GM21619 (cell line): ENCODE results near the gene CAB39L.

Experiments used
- ATAC-seq: cut with Tn5 transposase; IDR thresholded peaks from one replicate; pipeline ENCODE4 v1.9.1; 2021; ENCODE audit not compliant: unreplicated experiment

Gene CAB39L

GRCh38 chr13:49314344-49314882, 129.5 kb downstream of the CAB39L start:
- no peak for ATAC-seq

DNA sequence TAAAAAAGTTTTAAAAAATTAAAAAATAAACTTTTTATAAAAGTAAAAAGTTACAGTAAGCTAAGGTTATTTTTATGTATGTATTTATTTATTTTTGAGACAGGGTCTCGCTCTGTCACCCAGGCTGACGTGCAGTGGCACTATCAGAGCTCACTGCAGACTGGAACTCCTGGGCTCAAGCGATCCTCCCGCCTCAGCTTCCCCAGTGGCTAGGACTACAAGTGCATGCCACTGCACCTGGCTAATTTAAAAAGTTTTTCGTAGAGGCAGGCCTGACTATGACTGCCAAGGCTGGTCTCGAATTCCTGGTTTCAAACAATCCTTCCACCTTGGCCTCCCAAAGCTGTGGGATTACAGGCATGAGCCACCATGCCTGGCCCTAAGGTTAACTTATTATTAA, 132.0 kb downstream of the CAB39L start:
- no peak for ATAC-seq

DNA sequence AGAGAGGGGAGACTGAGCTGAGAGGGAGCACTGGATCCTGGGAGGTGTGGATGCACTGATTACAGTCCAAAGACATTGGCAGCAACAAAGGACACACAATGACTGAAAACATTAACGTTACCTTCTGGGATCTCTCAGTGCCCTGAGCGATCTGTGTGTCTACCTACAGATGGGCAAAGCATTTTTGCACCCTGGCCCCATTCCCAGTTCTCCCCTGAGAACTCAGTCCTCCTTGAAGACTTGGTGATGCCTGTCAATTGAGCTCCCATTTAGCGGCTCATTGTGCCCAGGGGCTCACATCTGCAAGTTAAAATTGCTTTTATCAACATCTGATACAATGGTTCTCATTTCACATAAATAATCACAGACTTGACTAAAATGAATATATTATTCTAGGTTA, 133.6 kb downstream of the CAB39L start:
- no peak for ATAC-seq

DNA sequence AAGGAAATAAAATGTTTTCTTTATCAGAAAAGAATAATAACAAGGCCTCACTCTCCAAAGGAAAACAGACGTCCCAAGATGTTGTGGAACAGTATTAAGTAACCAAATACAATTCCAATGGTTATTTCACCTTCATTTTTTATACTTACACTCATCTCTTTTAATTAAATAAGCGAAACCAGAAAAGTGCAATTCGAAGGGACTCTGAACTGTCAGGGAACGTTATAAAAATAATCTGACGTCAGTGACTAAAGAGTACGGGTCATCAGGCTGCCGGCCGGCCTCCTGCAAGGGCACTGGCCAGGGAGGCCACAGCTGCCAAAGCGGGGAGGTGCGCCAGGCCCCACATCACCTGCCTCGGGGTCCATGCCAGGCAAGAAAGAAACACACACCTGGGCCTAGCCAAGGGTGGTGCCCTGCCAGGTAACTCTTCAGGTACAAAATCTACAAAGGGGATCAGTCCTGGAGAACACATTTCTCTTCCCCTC, 134.9 kb downstream of the CAB39L start:
- no peak for ATAC-seq

- no peak for ATAC-seq
Observed at GRCh38 chr13:49308097-49308875, 135.6 kb downstream of the CAB39L start.

DNA sequence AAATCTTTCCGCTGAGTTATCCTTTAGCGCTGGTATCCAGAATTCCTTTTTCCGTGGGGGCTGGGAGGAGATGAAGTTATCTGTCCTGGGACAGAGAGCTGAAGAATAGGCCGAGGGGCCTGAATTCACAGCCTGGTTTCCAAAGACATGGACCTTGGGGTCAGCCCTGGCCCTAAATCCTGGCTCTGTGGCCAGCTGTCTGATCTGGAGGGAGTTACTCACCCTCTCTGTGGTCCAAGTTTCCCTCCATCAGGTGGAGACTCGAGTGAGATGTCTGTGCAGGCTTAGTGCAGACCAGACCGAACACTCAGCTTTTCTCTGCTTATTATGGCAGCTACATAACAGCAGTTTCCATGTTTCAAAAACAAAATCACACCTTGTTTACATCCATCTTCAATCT, 136.5 kb downstream of the CAB39L start:
- no peak for ATAC-seq

DNA sequence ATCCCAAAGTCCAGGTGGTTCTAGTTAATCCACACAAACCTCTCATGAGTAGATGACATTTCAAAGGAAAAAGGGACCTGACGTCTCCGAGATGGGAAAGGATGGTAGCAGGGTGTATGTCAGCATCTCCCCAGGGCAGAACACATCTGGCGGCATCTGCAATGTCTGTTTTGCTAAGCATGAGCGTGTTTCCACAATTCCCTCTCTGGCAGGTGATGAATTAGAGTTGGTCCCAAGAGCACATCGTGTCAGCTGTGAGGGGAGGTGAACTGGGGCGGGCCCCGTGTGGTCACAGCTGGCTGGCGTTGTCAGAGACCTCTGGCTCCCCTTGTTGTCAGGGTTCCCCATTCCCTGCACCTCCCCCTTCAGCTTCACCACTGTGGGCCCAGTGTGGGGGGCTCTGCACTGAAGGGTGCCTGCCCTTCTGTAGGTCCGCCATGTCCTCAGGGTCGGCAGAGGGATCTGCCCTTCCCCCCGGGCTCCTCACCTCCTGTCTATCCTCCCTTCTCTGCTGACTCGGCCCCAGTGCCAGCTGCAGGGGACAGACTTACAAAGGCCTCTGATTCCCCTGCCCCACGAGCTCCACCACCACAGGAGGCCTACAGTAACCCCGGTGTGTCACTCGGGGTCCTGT, 138.0 kb downstream of the CAB39L start:
- no peak for ATAC-seq

GRCh38 chr13:49304763-49305700, 138.8 kb downstream of the CAB39L start:
- ATAC-seq: no peak

- ATAC-seq: no peak
Observed at GRCh38 chr13:49304356-49304755, 139.5 kb downstream of the CAB39L start.

DNA sequence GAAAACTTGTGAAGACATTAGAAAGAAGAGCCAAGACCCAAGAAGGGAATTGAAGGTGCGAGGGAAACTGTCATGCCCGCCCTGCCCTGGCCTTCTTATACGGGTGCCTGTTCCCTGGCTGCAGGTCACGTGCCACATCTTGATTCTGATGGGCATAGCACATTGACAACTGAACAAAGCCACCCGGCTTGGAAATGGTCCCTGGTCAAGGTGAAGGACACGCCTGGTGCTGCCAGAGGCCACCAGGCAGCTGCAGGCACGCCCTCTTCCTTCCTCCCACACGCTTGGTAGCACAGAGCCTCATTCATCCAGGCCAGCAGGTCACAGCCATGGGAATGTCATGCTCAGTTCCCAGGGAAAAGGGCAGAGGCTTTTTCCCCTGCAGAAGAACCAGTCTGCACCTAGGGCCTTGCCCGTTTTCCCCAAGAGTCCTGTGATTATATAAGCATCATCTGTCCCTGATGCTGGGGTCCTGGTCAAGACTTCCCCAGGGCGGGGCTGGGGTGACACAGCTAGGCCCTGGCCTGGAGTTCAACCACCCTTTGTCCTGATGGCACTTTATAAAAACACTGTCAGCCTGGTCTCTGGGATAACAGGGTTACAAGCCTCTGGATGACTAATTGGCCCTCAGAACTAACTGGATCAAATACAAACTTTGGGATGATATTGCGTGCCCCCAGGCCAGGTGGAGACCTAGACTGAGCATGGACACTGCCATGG, 140.2 kb downstream of the CAB39L start:
- no peak for ATAC-seq

DNA sequence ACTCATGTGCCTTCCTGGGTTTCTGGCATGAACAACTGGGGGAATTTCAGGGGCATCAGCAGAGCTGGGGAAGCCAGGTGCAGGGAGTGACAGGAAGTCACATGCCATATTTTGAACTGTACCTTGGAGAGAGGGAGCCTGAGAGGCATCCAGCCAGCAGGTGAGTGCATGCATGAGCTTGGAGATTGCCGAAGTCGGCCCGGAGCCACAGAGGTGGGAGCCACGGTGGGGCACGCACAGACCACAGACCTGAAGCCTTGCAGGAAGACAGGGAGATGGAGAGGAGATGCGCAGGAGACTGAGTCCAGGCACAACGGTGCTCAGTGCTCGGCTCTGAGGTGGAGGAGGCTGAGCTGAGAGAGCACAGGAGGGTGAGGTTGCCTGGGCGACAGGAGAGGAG, 141.0 kb downstream of the CAB39L start:
- ATAC-seq: no peak

DNA sequence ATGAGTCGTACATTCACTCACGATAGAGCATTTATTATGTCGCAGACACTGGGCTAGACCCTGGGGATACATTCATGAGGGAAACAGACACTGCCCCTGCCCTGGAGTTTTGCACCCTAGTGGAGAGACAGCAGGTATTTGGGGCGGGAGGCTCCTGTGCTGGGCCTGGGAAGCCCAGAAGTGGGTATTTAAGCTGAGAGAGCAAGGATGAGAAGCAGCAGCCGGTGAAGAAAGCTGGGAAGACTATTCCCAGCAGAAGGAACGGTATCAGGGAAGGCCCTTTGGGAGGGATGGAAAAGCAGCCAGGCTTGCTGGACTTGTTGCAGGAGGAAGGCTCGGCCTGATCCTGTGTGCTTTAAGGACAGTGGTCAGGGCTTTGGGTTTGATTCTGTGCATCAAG, 141.6 kb downstream of the CAB39L start:
- no peak for ATAC-seq

GRCh38 chr13:49300739-49301589, 142.9 kb downstream of the CAB39L start:
- ATAC-seq: peak; percentile 86

DNA sequence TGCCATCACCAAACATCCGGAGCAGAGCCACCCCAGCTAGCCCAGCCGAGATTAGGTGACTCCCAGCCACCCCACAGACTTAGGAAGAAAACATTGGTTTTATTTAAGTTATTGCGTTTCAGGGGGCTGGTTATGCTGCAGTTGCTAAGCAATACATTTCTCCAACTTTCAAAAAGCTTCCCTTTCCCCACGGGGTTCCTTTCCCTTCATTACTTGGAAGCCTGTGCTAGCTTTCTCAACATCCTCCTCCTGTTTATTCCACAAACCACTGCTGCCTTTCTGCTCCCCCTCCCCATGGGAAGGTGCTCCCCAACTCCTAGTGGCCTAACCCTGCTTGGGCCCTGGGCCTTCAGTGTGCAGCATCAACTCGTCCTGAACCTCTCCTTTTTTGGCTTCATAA, 143.6 kb downstream of the CAB39L start:
- no peak for ATAC-seq

GRCh38 chr13:49298903-49299605, 144.8 kb downstream of the CAB39L start:
- ATAC-seq: no peak

DNA sequence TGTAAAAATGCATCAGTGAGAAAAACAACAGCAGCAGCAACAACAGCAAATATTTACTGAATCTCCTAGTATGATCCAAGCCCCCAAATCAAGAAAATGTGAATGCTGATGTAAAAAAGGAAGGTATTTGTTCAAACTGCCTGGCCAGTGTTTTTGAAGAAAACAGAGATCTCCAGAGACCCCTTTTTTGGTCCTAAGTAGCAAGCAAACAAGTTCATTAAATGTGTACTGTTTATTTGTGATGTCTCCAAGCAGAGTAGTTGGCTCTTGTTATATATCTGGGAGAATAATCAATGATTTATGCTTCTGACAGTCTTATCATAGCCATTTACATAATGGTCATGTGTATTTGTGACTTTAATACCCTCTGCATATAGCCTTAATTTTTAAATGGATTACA, 145.4 kb downstream of the CAB39L start:
- ATAC-seq: no peak

DNA sequence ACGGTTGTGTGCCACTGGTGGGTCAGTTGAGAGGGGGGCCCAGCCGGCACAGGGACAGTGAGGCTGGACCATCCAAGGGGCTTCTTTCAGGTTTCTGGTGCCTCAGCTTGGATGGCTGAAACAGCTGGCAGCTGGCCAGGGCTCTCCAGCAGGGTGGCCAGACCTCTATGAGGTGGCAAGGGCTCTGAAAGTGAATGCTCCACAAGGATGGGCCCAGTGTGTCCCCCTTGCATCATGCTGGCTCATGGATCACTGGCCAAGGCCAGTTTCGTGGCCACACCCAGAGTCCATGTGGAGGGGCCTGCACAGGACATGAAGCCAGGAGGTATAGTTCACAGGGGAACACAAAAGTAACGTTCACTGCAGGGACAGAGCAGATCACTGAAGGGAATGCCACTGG, 146.5 kb downstream of the CAB39L start:
- no peak for ATAC-seq

DNA sequence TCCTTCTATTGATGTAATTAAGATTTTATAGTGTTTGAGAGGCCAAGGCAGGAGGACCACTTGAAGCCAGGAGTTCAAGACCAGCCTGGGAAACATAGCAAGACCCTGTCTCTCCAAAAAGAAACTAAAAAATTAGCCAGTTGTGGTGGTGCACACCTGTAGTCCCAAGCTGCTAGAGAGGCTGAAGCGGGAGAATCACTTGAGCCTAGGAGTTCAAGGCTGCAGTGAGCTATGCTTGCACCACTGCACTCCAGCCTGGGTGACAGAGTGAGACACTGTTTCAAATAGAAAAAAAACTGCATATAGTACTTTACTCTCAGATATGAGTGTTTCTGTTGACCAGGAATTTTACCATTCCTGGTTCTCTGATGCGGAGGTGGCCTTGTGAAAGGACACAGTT, 147.2 kb downstream of the CAB39L start:
- ATAC-seq: no peak

- no peak for ATAC-seq
Observed at GRCh38 chr13:49295244-49295643, 148.6 kb downstream of the CAB39L start.
